GM23338 (cell line): ENCODE measurements around the gene MIEF2. TPM values are rescaled to one million over a fixed set of nuclear protein-coding genes. Genes with fewer than 3 reads are reported as not detected.

Experiments
- ATAC-seq: fragments of 200-7000 bp; cut with Tn5 transposase; 3 replicates; pipeline ENCODE4 v1.9.1; 2020
- DNase-seq: peaks from one replicate; pipeline ENCODE4 v3.0.0-alpha.2; 2015; ENCODE audit warnings: low spot score
- H2AFZ ChIP-seq: fragments of 200-600 bp; sonication (generic); 2 replicates; pipeline ENCODE4 v1.8.0; 2016; ENCODE audit warnings: antibody characterized with exemption, mild to moderate bottlenecking, moderate library complexity
- H3F3A ChIP-seq: fragments of 200-600 bp; sonication (generic); replicated peaks from 2 replicates; pipeline ENCODE4 v1.8.0; 2017; ENCODE audit warnings: antibody characterized with exemption, mixed run types, low read depth
- H3K27ac ChIP-seq: fragments of 200-600 bp; sonication (generic); 2 replicates; pipeline ENCODE4 v1.6.1; 2016; ENCODE audit warnings: low read depth
- H3K27me3 ChIP-seq: fragments of 200-600 bp; sonication (generic); 2 replicates; pipeline ENCODE4 v1.8.0; 2016; ENCODE audit warnings: mild to moderate bottlenecking, mixed run types, moderate library complexity; ENCODE audit not compliant: insufficient read depth
- H3K36me3 ChIP-seq: fragments of 200-600 bp; sonication (generic); 2 replicates; pipeline ENCODE4 v1.8.0; 2016; ENCODE audit warnings: mild to moderate bottlenecking; ENCODE audit not compliant: insufficient read depth
- H3K4me1 ChIP-seq: fragments of 200-600 bp; sonication (generic); 2 replicates; pipeline ENCODE4 v1.8.0; 2016; ENCODE audit warnings: mild to moderate bottlenecking, moderate library complexity; ENCODE audit not compliant: insufficient read depth
- H3K4me2 ChIP-seq: fragments of 200-600 bp; sonication (generic); 2 replicates; pipeline ENCODE4 v1.7.1; 2017; ENCODE audit warnings: mixed run types
- H3K4me3 ChIP-seq: fragments of 200-600 bp; sonication (generic); 2 replicates; pipeline ENCODE4 v1.6.1; 2016; ENCODE audit warnings: mixed run types
- H3K79me2 ChIP-seq: fragments of 200-600 bp; sonication (generic); replicated peaks from 2 replicates; pipeline ENCODE4 v1.8.0; 2017; ENCODE audit warnings: mild to moderate bottlenecking; ENCODE audit not compliant: insufficient read depth
- H3K9me2 ChIP-seq: fragments of 200-600 bp; sonication (generic); 2 replicates; pipeline ENCODE4 v1.8.0; 2017; ENCODE audit not compliant: insufficient read depth
- H4K20me1 ChIP-seq: fragments of 200-600 bp; sonication (generic); replicated peaks from 2 replicates; pipeline ENCODE4 v1.8.0; 2017; ENCODE audit warnings: mild to moderate bottlenecking; ENCODE audit not compliant: insufficient read depth
- H3K27ac Mint-ChIP-seq: 2 replicates; pipeline ENCODE4 v1.8.0; 2020; ENCODE audit warnings: inconsistent platforms, mild to moderate bottlenecking, moderate library complexity, mixed read lengths
- H3K27me3 Mint-ChIP-seq: 3 replicates; pipeline ENCODE4 v1.8.0; 2022; ENCODE audit warnings: low read depth, mild to moderate bottlenecking, moderate library complexity, mixed read lengths, inconsistent platforms; ENCODE audit not compliant: insufficient read depth, poor library complexity
- H3K36me3 Mint-ChIP-seq: 3 replicates; pipeline ENCODE4 v1.8.0; 2021; ENCODE audit warnings: low read depth, mild to moderate bottlenecking, inconsistent platforms, moderate library complexity, mixed read lengths
- H3K4me1 Mint-ChIP-seq: 3 replicates; pipeline ENCODE4 v1.8.0; 2020; ENCODE audit warnings: mild to moderate bottlenecking, inconsistent platforms, mixed read lengths
- H3K4me3 Mint-ChIP-seq: 3 replicates; pipeline ENCODE4 v1.8.0; 2021; ENCODE audit warnings: moderate library complexity, mild to moderate bottlenecking, inconsistent platforms, mixed read lengths
- H3K9me3 Mint-ChIP-seq: 3 replicates; pipeline ENCODE4 v1.8.0; 2020; ENCODE audit warnings: moderate library complexity, mild to moderate bottlenecking, inconsistent platforms, mixed read lengths
- CREB1 ChIP-seq: fragments of 250-450 bp; sonication (Bioruptor Pico); IDR thresholded peaks from 2 replicates; pipeline ENCODE4 v1.5.0; 2020; ENCODE audit warnings: low read depth, mild to moderate bottlenecking, moderate library complexity
- EZH2 ChIP-seq: fragments of 200-600 bp; sonication (generic); IDR thresholded peaks from one replicate; pipeline ENCODE4 v1.8.0; 2017; ENCODE audit warnings: antibody characterized with exemption, mild to moderate bottlenecking, low read depth; ENCODE audit not compliant: unreplicated experiment
- JUNB ChIP-seq: IDR thresholded peaks from one replicate; pipeline ENCODE4 v1.6.1; 2016; ENCODE audit warnings: antibody characterized with exemption; ENCODE audit not compliant: unreplicated experiment
- NANOG ChIP-seq: IDR thresholded peaks from 2 replicates; pipeline ENCODE4 v1.6.1; 2016; ENCODE audit warnings: antibody characterized with exemption, borderline replicate concordance
- POLR2AphosphoS5 ChIP-seq: IDR thresholded peaks from 2 replicates; pipeline ENCODE4 v1.6.1; 2016; ENCODE audit warnings: antibody characterized with exemption, low read depth
- REST ChIP-seq: IDR thresholded peaks from one replicate; pipeline ENCODE4 v1.6.1; 2018; ENCODE audit warnings: antibody characterized with exemption; ENCODE audit not compliant: unreplicated experiment
- ZNF114 ChIP-seq: fragments of 250-450 bp; sonication (Bioruptor Pico); IDR thresholded peaks from 2 replicates; pipeline ENCODE4 v1.5.0; 2020; ENCODE audit warnings: mild to moderate bottlenecking, moderate library complexity
- ZNF331 ChIP-seq: fragments of 250-450 bp; sonication (Bioruptor Pico); IDR thresholded peaks from 2 replicates; pipeline ENCODE4 v1.5.0; 2020; ENCODE audit warnings: low read depth, mild to moderate bottlenecking, moderate library complexity
- polyA plus RNA-seq: library from polyadenylated mRNA; unstranded; fragments of >200 nt; fragmentation: Nextera tagmentation; extraction: Ambion mirVana; gene quantifications from 2 replicates; pipeline ENCODE4 v1.2.1, GENCODE V29; 2016
- total RNA-seq: library from RNA; depleted of rRNA; stranded (reverse); fragments of >200 nt; shearing (Covaris generic); gene quantifications from 2 replicates; pipeline ENCODE4 v1.2.3, GENCODE V29; 2014

Gene MIEF2
- total and polyA plus RNA-seq, 2 experiments from 2014 or later: 8.2 to 26.5 TPM

- Histone ChIP-seq H3K9me2 (no peaks in the 10 kb centered on the region), H4K20me1 (peaks cover 4% of the 10 kb centered on the region; the same call in 1 of the 2 replicates), H3K27me3 (no peaks in the 10 kb centered on the region), H2AFZ (no peak overlapping the region), H3K27ac (peak overlapping the region; percentile 85), H3K4me1 (peaks cover 5% of the 10 kb centered on the region; the same call in 1 of the 2 replicates), H3K79me2 (no peaks in the 10 kb centered on the region), H3K36me3 (peaks cover 15% of the 10 kb centered on the region), H3F3A (peaks cover 16% of the 10 kb centered on the region), H3K4me3 (peak overlapping the region; percentile 48), H3K4me2 (peak overlapping the region; percentile 92)
- Mint-ChIP-seq H3K9me3 (no peaks in the 10 kb centered on the region; the same call in 2 of the 3 replicates), H3K27ac (peak overlapping the region; percentile 99), H3K27me3 (peaks cover 34% of the 10 kb centered on the region), H3K4me3 (peak overlapping the region; percentile 90), H3K4me1 (peaks cover 16% of the 10 kb centered on the region), H3K36me3 (peaks cover 72% of the 10 kb centered on the region)
- DNase-seq (peak; percentile 97), ATAC-seq (peak; percentile 79)
- TF ChIP-seq POLR2AphosphoS5: peak; percentile 83
- TF ChIP-seq ZNF114 (CRISPR knock-in tag): no peak
- TF ChIP-seq REST: no peak
- no peak for TF ChIP-seq ZNF331
- TF ChIP-seq JUNB: no peak
- TF ChIP-seq NANOG: no peak
- TF ChIP-seq CREB1: peak; percentile 25; the same call in 1 of the 2 replicates
These were observed 13.4 kb upstream of the MIEF2 start for GRCh38 chr17:18246880-18247612.

- DNase-seq (no peak), ATAC-seq (no peak)
- no peak overlapping the region; the same call in 2 of the 3 replicates for H3K4me3 Mint-ChIP-seq
- Histone ChIP-seq H4K20me1 (peaks cover 4% of the 10 kb centered on the region; the same call in 1 of the 2 replicates), H3K79me2 (no peaks in the 10 kb centered on the region), H2AFZ (no peak overlapping the region), H3K27ac (0 out of 2 replicates have a peak overlapping the region, but pooled peaks have one; percentile 60), H3K4me2 (no peak overlapping the region), H3K36me3 (peaks cover 16% of the 10 kb centered on the region), H3F3A (peaks cover 16% of the 10 kb centered on the region), H3K9me2 (no peaks in the 10 kb centered on the region), H3K27me3 (no peaks in the 10 kb centered on the region), H3K4me1 (peaks cover 5% of the 10 kb centered on the region; the same call in 1 of the 2 replicates), H3K4me3 (peak overlapping the region; percentile 48; the same call in 1 of the 2 replicates)
- peak overlapping the region; percentile 85; the same call in 1 of the 2 replicates for H3K27ac Mint-ChIP-seq
- H3K27me3 Mint-ChIP-seq: peaks cover 34% of the 10 kb centered on the region
- no peak for TF ChIP-seq EZH2
- no peak for TF ChIP-seq JUNB
- H3K36me3 Mint-ChIP-seq: peaks cover 73% of the 10 kb centered on the region
- peaks cover 16% of the 10 kb centered on the region for H3K4me1 Mint-ChIP-seq
- H3K9me3 Mint-ChIP-seq: no peaks in the 10 kb centered on the region; the same call in 2 of the 3 replicates
These were observed 12.9 kb upstream of the MIEF2 start for GRCh38 chr17:18247613-18248001.
